Measurements from ENCODE around the gene TWF2. TPM values are rescaled to one million over a fixed set of nuclear protein-coding genes. Genes with fewer than 3 reads are reported as not detected.

TWF2 gene
- total and polyA plus RNA-seq, 2 of the 4 experiments (the other 2 are of a cell fraction), result 111 to 145 TPM

DNA sequence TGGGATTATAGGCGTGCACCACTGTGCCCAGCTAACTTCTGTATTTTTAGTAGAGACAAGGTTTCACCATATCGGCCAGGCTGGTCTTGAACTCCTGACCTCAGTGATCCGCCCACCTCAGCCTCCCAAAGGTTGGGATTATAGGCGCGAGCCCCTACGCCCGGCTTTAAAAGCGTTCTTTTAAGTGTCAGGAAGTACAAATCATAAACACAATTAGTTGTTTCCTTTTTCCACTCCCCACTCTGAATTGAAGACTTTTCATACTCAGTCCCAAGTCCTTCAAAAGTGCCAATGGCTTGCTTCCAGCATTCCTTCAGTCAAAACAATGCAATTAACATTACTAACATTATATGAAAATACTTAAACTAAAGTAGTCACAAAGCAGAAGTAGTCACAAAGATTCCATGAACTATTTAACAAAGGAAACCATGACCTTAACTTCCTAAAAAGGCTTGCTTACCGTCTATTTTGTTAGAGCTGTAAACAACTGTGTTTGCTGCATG lies 31.3 kb upstream of the TWF2 start:
- Histone ChIP-seq H3K14ac (replicated peaks; ENCODE audit: low read depth, low read length) (no peak overlapping the region), H3K27ac (ENCODE audit: insufficient read depth, low read length) (no peak overlapping the region; the same call in 1 of the 2 replicates), H3K79me1 (ENCODE audit: low read depth in 1 of 2, low read length in 2 of 2) (peaks cover 16 to 49% of the 10 kb centered on the region in 2 experiments), H3K23ac (ENCODE audit: low read depth, low read length) (peak overlapping the region; percentile 32; the same call in 1 of the 2 replicates), H3K4ac (ENCODE audit: low read depth, low read length) (no peak overlapping the region), H2BK20ac (ENCODE audit: low read depth, low read length) (no peak overlapping the region), H3K36me3 (ENCODE audit: control insufficient read depth, insufficient read depth, low read length) (peaks cover 36% of the 10 kb centered on the region), H3K56ac (ENCODE audit: extremely low read depth, insufficient read depth, low read length) (no peak overlapping the region), H3K4me3 (ENCODE audit: insufficient read depth, low read depth, low read length) (no peak overlapping the region), H4K5ac (ENCODE audit: low read depth, low read length) (no peak overlapping the region), H3K9me3 (ENCODE audit: control insufficient read depth, insufficient read depth, low read length) (no peaks in the 10 kb centered on the region), H4K20me1 (ENCODE audit: insufficient read depth, low read length) (peaks cover 73% of the 10 kb centered on the region), H2AFZ (replicated peaks; ENCODE audit: low read length, poor library complexity) (no peak overlapping the region), H3K4me2 (ENCODE audit: low read depth, low read length) (no peak overlapping the region), H2BK5ac (ENCODE audit: low read depth, low read length, poor library complexity, severe bottlenecking) (no peak overlapping the region), H3K18ac (ENCODE audit: low read depth, low read length) (no peak overlapping the region), H2BK120ac (ENCODE audit: low read depth, low read length) (no peak overlapping the region), H4K8ac (ENCODE audit: low read depth in 2 of 2, low read length in 2 of 2) (no peak overlapping the region), H2BK15ac (ENCODE audit: low read depth, low read length) (no peak overlapping the region), H3K4me1 (ENCODE audit: control insufficient read depth, insufficient read depth, low read length) (peaks cover 4% of the 10 kb centered on the region; the same call in 1 of the 2 replicates), H4K91ac (ENCODE audit: insufficient read depth, low read depth, low read length) (no peak overlapping the region), H2AK5ac (ENCODE audit: low read depth, low read length) (no peak overlapping the region), H3K9me1 (ENCODE audit: insufficient read depth, low read length) (peaks cover 9% of the 10 kb centered on the region; the same call in 1 of the 2 replicates), H3K27me3 (ENCODE audit: control insufficient read depth, insufficient read depth, low read length) (no peaks in the 10 kb centered on the region), H2AK9ac (replicated peaks; ENCODE audit: low read depth, low read length, poor library complexity) (no peak overlapping the region), H3K9ac (ENCODE audit: low read depth, low read length) (no peak overlapping the region)
- POLR2A ChIA-PET (ENCODE audit: unreplicated experiment), result no interaction called here
- CTCF ChIA-PET, result interaction anchor here (1.3 kb wide), 1 partner anchor 50 kb away, joined by 3 read pairs; no protein-coding TSS in a partner anchor
- no CpG with 5 or more reads among the region's 9 CpGs for WGBS, 2 experiments (ENCODE audit: extremely low coverage in 2 of 2, insufficient read length in 1 of 2)
- no peak for TF ChIP-seq FOS (IDR thresholded peaks at IDR 0.05; ENCODE audit: low read depth, low read length)
- TF ChIP-seq MAFK (IDR thresholded peaks at IDR 0.05; ENCODE audit: low read depth, low read length), result no peak
- TF ChIP-seq, protein P1, sequence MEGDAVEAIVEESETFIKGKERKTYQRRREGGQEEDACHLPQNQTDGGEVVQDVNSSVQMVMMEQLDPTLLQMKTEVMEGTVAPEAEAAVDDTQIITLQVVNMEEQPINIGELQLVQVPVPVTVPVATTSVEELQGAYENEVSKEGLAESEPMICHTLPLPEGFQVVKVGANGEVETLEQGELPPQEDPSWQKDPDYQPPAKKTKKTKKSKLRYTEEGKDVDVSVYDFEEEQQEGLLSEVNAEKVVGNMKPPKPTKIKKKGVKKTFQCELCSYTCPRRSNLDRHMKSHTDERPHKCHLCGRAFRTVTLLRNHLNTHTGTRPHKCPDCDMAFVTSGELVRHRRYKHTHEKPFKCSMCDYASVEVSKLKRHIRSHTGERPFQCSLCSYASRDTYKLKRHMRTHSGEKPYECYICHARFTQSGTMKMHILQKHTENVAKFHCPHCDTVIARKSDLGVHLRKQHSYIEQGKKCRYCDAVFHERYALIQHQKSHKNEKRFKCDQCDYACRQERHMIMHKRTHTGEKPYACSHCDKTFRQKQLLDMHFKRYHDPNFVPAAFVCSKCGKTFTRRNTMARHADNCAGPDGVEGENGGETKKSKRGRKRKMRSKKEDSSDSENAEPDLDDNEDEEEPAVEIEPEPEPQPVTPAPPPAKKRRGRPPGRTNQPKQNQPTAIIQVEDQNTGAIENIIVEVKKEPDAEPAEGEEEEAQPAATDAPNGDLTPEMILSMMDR (conservative IDR thresholded peaks at IDR 0.05; ENCODE audit: low read depth, low read length), result no peak
- no peak for TF ChIP-seq RFX5 (IDR thresholded peaks at IDR 0.05; ENCODE audit: low read depth, low read length)
- TF ChIP-seq, protein P2, sequence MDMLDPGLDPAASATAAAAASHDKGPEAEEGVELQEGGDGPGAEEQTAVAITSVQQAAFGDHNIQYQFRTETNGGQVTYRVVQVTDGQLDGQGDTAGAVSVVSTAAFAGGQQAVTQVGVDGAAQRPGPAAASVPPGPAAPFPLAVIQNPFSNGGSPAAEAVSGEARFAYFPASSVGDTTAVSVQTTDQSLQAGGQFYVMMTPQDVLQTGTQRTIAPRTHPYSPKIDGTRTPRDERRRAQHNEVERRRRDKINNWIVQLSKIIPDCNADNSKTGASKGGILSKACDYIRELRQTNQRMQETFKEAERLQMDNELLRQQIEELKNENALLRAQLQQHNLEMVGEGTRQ (IDR thresholded peaks at IDR 0.05; ENCODE audit: low read depth, low read length), result no peak
- no peak for TF ChIP-seq RCOR1 (IDR thresholded peaks at IDR 0.05; ENCODE audit: insufficient replicate concordance, low read length)
- TF ChIP-seq, protein P3, sequence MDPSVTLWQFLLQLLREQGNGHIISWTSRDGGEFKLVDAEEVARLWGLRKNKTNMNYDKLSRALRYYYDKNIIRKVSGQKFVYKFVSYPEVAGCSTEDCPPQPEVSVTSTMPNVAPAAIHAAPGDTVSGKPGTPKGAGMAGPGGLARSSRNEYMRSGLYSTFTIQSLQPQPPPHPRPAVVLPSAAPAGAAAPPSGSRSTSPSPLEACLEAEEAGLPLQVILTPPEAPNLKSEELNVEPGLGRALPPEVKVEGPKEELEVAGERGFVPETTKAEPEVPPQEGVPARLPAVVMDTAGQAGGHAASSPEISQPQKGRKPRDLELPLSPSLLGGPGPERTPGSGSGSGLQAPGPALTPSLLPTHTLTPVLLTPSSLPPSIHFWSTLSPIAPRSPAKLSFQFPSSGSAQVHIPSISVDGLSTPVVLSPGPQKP (IDR thresholded peaks at IDR 0.05; ENCODE audit: borderline replicate concordance, low read depth, low read length), result no peak
- no peak; the same call in 1 of the 2 replicates for ATAC-seq (ENCODE audit: low read depth)
- DNase-seq, result no peak
- in situ Hi-C loops (cut with MboI; ENCODE audit: low sequenced_read_pairs), result no loop called here
- no TSS peak for BruUV-seq (replicated peaks)
- dilution Hi-C loops (cut with HindIII; ENCODE audit: low sequenced_read_pairs, unreplicated experiment), result no loop called here
- intact Hi-C loops (cut with micrococcal nuclease), result no loop called here
